Trophoblast cell (in vitro differentiated cells and primary cell): ENCODE measurements around the gene SLC38A1.
A peak's percentile ranks its signal among the peaks of the same experiment; 100 is the strongest.

Source experiments
- DNase-seq, 2 donors: peaks; one replicate each; pipeline ENCODE4 v3.0.0-alpha.2; 2016
- H2AFZ ChIP-seq: 2 replicates; pipeline ENCODE4 v1.6.1; 2013; ENCODE audit warnings: low read length, moderate library complexity, mild to moderate bottlenecking; ENCODE audit not compliant: insufficient read depth, poor library complexity
- H2AK5ac ChIP-seq: 2 replicates; pipeline ENCODE4 v1.6.1; 2013; ENCODE audit warnings: mild to moderate bottlenecking, low read length
- H2BK120ac ChIP-seq: 2 replicates; pipeline ENCODE4 v1.6.1; 2013; ENCODE audit warnings: low read length, mild to moderate bottlenecking, moderate library complexity; ENCODE audit not compliant: insufficient read depth, poor library complexity
- H2BK12ac ChIP-seq: 2 replicates; pipeline ENCODE4 v1.6.1; 2013; ENCODE audit warnings: mild to moderate bottlenecking, low read length, moderate library complexity
- H2BK5ac ChIP-seq: 2 replicates; pipeline ENCODE4 v1.6.1; 2013; ENCODE audit warnings: low read length, low read depth, moderate library complexity, mild to moderate bottlenecking; ENCODE audit not compliant: poor library complexity
- H3K14ac ChIP-seq: 2 replicates; pipeline ENCODE4 v1.6.1; 2013; ENCODE audit warnings: mild to moderate bottlenecking, low read length
- H3K18ac ChIP-seq: 2 replicates; pipeline ENCODE4 v1.6.1; 2013; ENCODE audit warnings: mild to moderate bottlenecking, low read length
- H3K23ac ChIP-seq: 2 replicates; pipeline ENCODE4 v1.6.1; 2013; ENCODE audit warnings: low read length
- H3K27ac ChIP-seq: 2 replicates; pipeline ENCODE4 v1.5.1; 2013; ENCODE audit warnings: low read depth, mild to moderate bottlenecking, inconsistent platforms, low read length, moderate library complexity
- H3K27me3 ChIP-seq: 2 replicates; pipeline ENCODE4 v1.6.1; 2013; ENCODE audit warnings: inconsistent platforms, mild to moderate bottlenecking, low read length, moderate library complexity; ENCODE audit not compliant: insufficient read depth
- H3K36me3 ChIP-seq, 2 experiments: 1 replicate in 1 of 2; 2 replicates in 1 of 2; pipeline ENCODE4 v1.6.1; 2013; ENCODE audit warnings: low read length in 2 of 2, mild to moderate bottlenecking in 2 of 2, moderate library complexity in 1 of 2; ENCODE audit not compliant: insufficient read depth in 2 of 2, control insufficient read depth in 1 of 2
- H3K4ac ChIP-seq: 2 replicates; pipeline ENCODE4 v1.6.1; 2013; ENCODE audit warnings: low read depth, mild to moderate bottlenecking, low read length, moderate library complexity
- H3K4me1 ChIP-seq, 2 experiments: 1 replicate in 1 of 2; 2 replicates in 1 of 2; pipeline ENCODE4 v1.6.1; 2013; ENCODE audit warnings: low read length in 2 of 2, mild to moderate bottlenecking in 2 of 2, moderate library complexity in 1 of 2; ENCODE audit not compliant: insufficient read depth in 2 of 2, control insufficient read depth in 1 of 2
- H3K4me2 ChIP-seq: 2 replicates; pipeline ENCODE4 v1.6.1; 2013; ENCODE audit warnings: inconsistent platforms, mild to moderate bottlenecking, low read length, moderate library complexity
- H3K4me3 ChIP-seq: 2 replicates; pipeline ENCODE4 v1.5.1; 2013; ENCODE audit warnings: mild to moderate bottlenecking, low read depth, low read length, inconsistent platforms
- H3K79me1 ChIP-seq: one replicate; pipeline ENCODE4 v1.6.1; 2013; ENCODE audit warnings: low read length
- H3K79me2 ChIP-seq: 2 replicates; pipeline ENCODE4 v1.6.1; 2013; ENCODE audit warnings: low read length, mild to moderate bottlenecking; ENCODE audit not compliant: control insufficient read depth, insufficient read depth, poor library complexity
- H3K9ac ChIP-seq: 2 replicates; pipeline ENCODE4 v1.6.1; 2013; ENCODE audit warnings: mild to moderate bottlenecking, low read length
- H3K9me3 ChIP-seq: 2 replicates; pipeline ENCODE4 v1.6.1; 2013; ENCODE audit warnings: low read depth, mild to moderate bottlenecking, control low read depth, inconsistent platforms, low read length; ENCODE audit not compliant: insufficient read depth
- H4K12ac ChIP-seq: 2 replicates; pipeline ENCODE4 v1.6.1; 2013; ENCODE audit warnings: low read depth, mild to moderate bottlenecking, low read length, moderate library complexity
- H4K8ac ChIP-seq: 2 replicates; pipeline ENCODE4 v1.6.1; 2013; ENCODE audit warnings: low read depth, mild to moderate bottlenecking, low read length, moderate library complexity
- H4K91ac ChIP-seq: one replicate; pipeline ENCODE4 v1.6.1; 2013; ENCODE audit warnings: low read depth, mild to moderate bottlenecking, low read length, moderate library complexity
- WGBS: extraction: QIAGEN DNeasy Blood & Tissue Kit; methylation state at CpG from one replicate; pipeline ENCODE4 v1.1.7; 2013; ENCODE audit warnings: missing lambda C conversion rate; ENCODE audit not compliant: insufficient read length, insufficient coverage; ENCODE audit errors: extremely low coverage; 5-methylcytosine and 5-hydroxymethylcytosine counted together

Gene SLC38A1

DNA sequence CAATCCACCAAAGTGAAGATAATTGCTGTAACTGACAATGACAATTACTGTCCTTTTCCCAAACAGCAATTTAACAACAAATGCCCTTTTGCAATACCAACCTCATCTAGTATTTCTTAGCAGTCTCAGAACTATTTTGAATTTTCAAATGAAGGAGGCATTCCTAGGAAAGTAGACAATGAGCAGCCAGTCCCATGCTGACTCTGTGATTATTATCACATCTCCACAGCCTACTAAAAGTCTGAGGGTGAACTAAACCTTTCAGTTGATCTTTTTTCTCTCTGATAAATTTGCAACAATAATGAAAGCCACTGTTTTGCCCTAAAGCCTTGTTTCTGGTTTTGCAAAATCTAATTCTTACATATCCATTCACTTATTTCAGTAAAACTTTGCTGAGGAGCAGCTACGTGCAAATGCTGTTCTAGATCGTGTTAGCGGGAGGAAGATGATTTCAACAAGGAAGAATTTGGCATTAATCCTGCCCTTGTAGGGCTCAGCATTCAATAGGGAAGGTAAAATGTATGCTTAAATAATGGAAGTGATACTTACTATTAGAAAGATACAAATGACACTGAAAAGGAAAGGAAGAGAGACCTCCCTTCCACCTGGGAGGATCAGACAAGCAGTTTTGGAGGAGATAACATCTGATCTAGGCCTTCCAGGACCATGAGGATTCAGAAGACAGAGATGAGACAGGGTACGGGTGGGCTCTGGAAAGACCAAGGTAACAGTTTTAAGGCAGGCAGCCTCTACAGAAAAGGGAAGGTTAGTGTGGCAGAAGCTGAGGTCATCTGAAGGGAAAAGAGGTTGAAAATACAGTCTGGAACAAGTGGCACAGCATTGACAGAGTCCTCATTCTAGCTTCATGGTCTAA lies 47.4 kb downstream of the SLC38A1 start:
- Histone ChIP-seq H3K4me3 (no peak overlapping the region), H3K79me1 (peaks cover 12% of the 10 kb centered on the region), H2AFZ (no peak overlapping the region), H3K27ac (peak overlapping the region; percentile 94), H2BK5ac (peak overlapping the region; percentile 10), H4K8ac (no peak overlapping the region), H3K4ac (no peak overlapping the region), H3K23ac (no peak overlapping the region), H2BK12ac (no peak overlapping the region), H3K9me3 (no peaks in the 10 kb centered on the region), H3K14ac (no peak overlapping the region), H3K36me3 (peaks cover 8 to 20% of the 10 kb centered on the region in 2 experiments), H3K4me1 (peaks cover 12 to 33% of the 10 kb centered on the region in 2 experiments), H3K18ac (no peak overlapping the region), H3K4me2 (peak overlapping the region; percentile 4), H3K27me3 (no peaks in the 10 kb centered on the region), H3K79me2 (peaks cover 6% of the 10 kb centered on the region), H4K12ac (no peak overlapping the region), H4K91ac (peak overlapping the region; percentile 36), H2BK120ac (no peak overlapping the region), H3K9ac (no peak overlapping the region), H2AK5ac (no peak overlapping the region)
- WGBS, result no CpG with 5 or more reads among the region's 4 CpGs
- peak in 1 of 2 donors; percentile 61 for DNase-seq

- Histone ChIP-seq H3K9me3 (no peaks in the 10 kb centered on the region), H2AFZ (no peak overlapping the region), H3K79me2 (peaks cover 2% of the 10 kb centered on the region), H2BK120ac (no peak overlapping the region), H3K9ac (no peak overlapping the region), H3K27me3 (no peaks in the 10 kb centered on the region), H3K79me1 (peaks cover 16% of the 10 kb centered on the region), H2AK5ac (no peak overlapping the region), H3K4ac (no peak overlapping the region), H3K4me2 (peak overlapping the region; percentile 31), H3K4me1 (peaks cover 19 to 36% of the 10 kb centered on the region in 2 experiments), H3K14ac (no peak overlapping the region), H3K18ac (no peak overlapping the region), H4K12ac (no peak overlapping the region), H3K4me3 (no peak overlapping the region), H3K36me3 (peaks cover 11 to 23% of the 10 kb centered on the region in 2 experiments), H3K23ac (no peak overlapping the region), H4K91ac (no peak overlapping the region), H2BK12ac (no peak overlapping the region), H3K27ac (peak overlapping the region; percentile 94), H4K8ac (no peak overlapping the region), H2BK5ac (peak overlapping the region; percentile 81)
- peak; percentile 87 to 96 for DNase-seq
- no CpG with 5 or more reads among the region's 10 CpGs for WGBS
These were observed 48.8 kb downstream of the SLC38A1 start for GRCh38 chr12:46219877-46220655.

GRCh38 chr12:46219132-46219876 lies 49.5 kb downstream of the SLC38A1 start:
- no peak overlapping the region for H2AK5ac ChIP-seq
- peak overlapping the region; percentile 47 for H3K14ac ChIP-seq
- no peak overlapping the region for H3K4me3 ChIP-seq
- H3K27ac ChIP-seq, result peak overlapping the region; percentile 94
- H2BK120ac ChIP-seq, result peak overlapping the region; percentile 76
- no peak overlapping the region for H4K12ac ChIP-seq
- H3K27me3 ChIP-seq, result no peaks in the 10 kb centered on the region
- H3K4ac ChIP-seq, result peak overlapping the region; percentile 62
- peak overlapping the region; percentile 49 for H4K8ac ChIP-seq
- peaks cover 11 to 24% of the 10 kb centered on the region in 2 experiments for H3K36me3 ChIP-seq
- DNase-seq, result no peak
- peak overlapping the region; percentile 81 for H2BK5ac ChIP-seq
- H3K4me1 ChIP-seq, result peaks cover 16 to 35% of the 10 kb centered on the region in 2 experiments
- peaks cover under 1% of the 10 kb centered on the region for H3K79me2 ChIP-seq
- WGBS, result no CpG with 5 or more reads among the region's 2 CpGs
- peaks cover 16% of the 10 kb centered on the region for H3K79me1 ChIP-seq
- H3K9me3 ChIP-seq, result no peaks in the 10 kb centered on the region
- no peak overlapping the region for H2AFZ ChIP-seq
- no peak overlapping the region for H3K18ac ChIP-seq
- no peak overlapping the region for H3K23ac ChIP-seq
- H3K4me2 ChIP-seq, result peak overlapping the region; percentile 31
- no peak overlapping the region for H2BK12ac ChIP-seq
- peak overlapping the region; percentile 67 for H4K91ac ChIP-seq
- no peak overlapping the region for H3K9ac ChIP-seq
